Neural progenitor cell (in vitro differentiated cells): ENCODE results near the gene LIN7B.

Source experiments
- CTCF ChIP-seq: fragments of 200-600 bp; sonication (generic); IDR thresholded peaks from 2 replicates; pipeline ENCODE4 v1.5.1; 2017; ENCODE audit warnings: antibody characterized with exemption, mild to moderate bottlenecking
- EZH2 ChIP-seq: fragments of 200-600 bp; sonication (generic); IDR thresholded peaks from 2 replicates; pipeline ENCODE4 v1.6.1; 2017; ENCODE audit warnings: antibody characterized with exemption, mild to moderate bottlenecking, moderate library complexity

- TF ChIP-seq EZH2 (no peak), CTCF (no peak)
Observed at GRCh38 chr19:49150944-49151243, 36.7 kb downstream of the LIN7B start.
